ENCODE results near the gene FLRT2.

Gene FLRT2

GRCh38 chr14:85501751-85502150, 28.2 kb upstream of the FLRT2 start:
- TF ChIP-seq CTCF (IDR thresholded peaks at IDR 0.05; ENCODE audit: insufficient read depth, low read depth, low read length, missing control alignments): no peak
- H3K4me3 ChIP-seq (ENCODE audit: low read length): no peak overlapping the region
- DNase-seq (ENCODE audit: low read depth): no peak

GRCh38 chr14:85508863-85509262, 21.1 kb upstream of the FLRT2 start:
- DNase-seq (ENCODE audit: low read depth): peak; percentile 8
- no peak overlapping the region for H3K4me3 ChIP-seq (ENCODE audit: low read length)
- no peak for TF ChIP-seq CTCF (IDR thresholded peaks at IDR 0.05; ENCODE audit: insufficient read depth, low read depth, low read length, missing control alignments)

- TF ChIP-seq CTCF (IDR thresholded peaks at IDR 0.05; ENCODE audit: insufficient read depth, low read depth, low read length, missing control alignments): no peak
- no peak for DNase-seq (ENCODE audit: low read depth)
- no peak overlapping the region for H3K4me3 ChIP-seq (ENCODE audit: low read length)
These were observed 17.5 kb upstream of the FLRT2 start for GRCh38 chr14:85512451-85512850.

- H3K4me3 ChIP-seq (ENCODE audit: low read length): no peak overlapping the region
- no peak for DNase-seq (ENCODE audit: low read depth)
- no peak for TF ChIP-seq CTCF (IDR thresholded peaks at IDR 0.05; ENCODE audit: insufficient read depth, low read depth, low read length, missing control alignments)
These were observed 15.5 kb upstream of the FLRT2 start for GRCh38 chr14:85514487-85514886.

GRCh38 chr14:85516239-85517113, 13.5 kb upstream of the FLRT2 start:
- no peak overlapping the region for H3K4me3 ChIP-seq (ENCODE audit: low read length)
- DNase-seq (ENCODE audit: low read depth): peak; percentile 80
- no peak for TF ChIP-seq CTCF (IDR thresholded peaks at IDR 0.05; ENCODE audit: insufficient read depth, low read depth, low read length, missing control alignments)

- DNase-seq (ENCODE audit: low read depth): peak; percentile 11
- H3K4me3 ChIP-seq (ENCODE audit: low read length): no peak overlapping the region
- no peak for TF ChIP-seq CTCF (IDR thresholded peaks at IDR 0.05; ENCODE audit: insufficient read depth, low read depth, low read length, missing control alignments)
These were observed 12.7 kb upstream of the FLRT2 start for GRCh38 chr14:85517114-85517688.

Measured in epithelial cell of esophagus (primary cell).